HEK293 (cell line): ENCODE data around the gene ANKRD49.

Experiments used
- CTCF ChIA-PET: fragments of 350-600 bp; formaldehyde crosslinking; extraction: SDS; loops from one replicate; lab custom pipeline; 2021; ENCODE audit warnings: antibody characterized with exemption; lab: Yijun Ruan, JAX
- POLR2A ChIA-PET: fragments of 300-600 bp; formaldehyde crosslinking; extraction: SDS; loops from one replicate; lab custom pipeline; 2020; ENCODE audit warnings: antibody characterized with exemption, inconsistent platforms; lab: Yijun Ruan, JAX
- H3K27ac ChIP-seq: fragments of 200-500 bp; sonication (Bioruptor generic); 2 replicates; pipeline ENCODE4 v1.5.1; 2014; ENCODE audit warnings: low read depth, low read length, control low read depth, inconsistent platforms; ENCODE audit errors: extremely low read depth
- H3K36me3 ChIP-seq, 2 experiments: fragments of 200-500 bp in 1 of 2; sonication (Bioruptor generic) in 1 of 2; 1 replicate in 1 of 2; 2 replicates in 1 of 2; pipeline ENCODE4 v1.5.1; 2014 to 2017; ENCODE audit warnings: inconsistent platforms in 2 of 2, low read length in 2 of 2; ENCODE audit not compliant: control insufficient read depth in 2 of 2, insufficient read depth in 1 of 2
- H3K4me1 ChIP-seq: fragments of 200-500 bp; sonication (Bioruptor generic); 2 replicates; pipeline ENCODE4 v1.5.1; 2014; ENCODE audit warnings: mild to moderate bottlenecking, low read length, inconsistent platforms; ENCODE audit not compliant: control insufficient read depth, insufficient read depth
- H3K4me3 ChIP-seq: 2 replicates; pipeline ENCODE4 v1.5.1; 2011; ENCODE audit warnings: low read depth, mild to moderate bottlenecking, control low read depth, low read length, moderate library complexity
- H3K9me3 ChIP-seq: fragments of 200-500 bp; sonication (Bioruptor generic); 2 replicates; pipeline ENCODE4 v1.5.1; 2014; ENCODE audit warnings: low read depth, low read length, inconsistent platforms; ENCODE audit not compliant: control insufficient read depth, insufficient read depth
- ELK4 ChIP-seq: IDR thresholded peaks from 2 replicates; pipeline ENCODE4 v1.6.1; 2011; ENCODE audit warnings: mild to moderate bottlenecking, low read depth, low read length, borderline replicate concordance
- GFI1B ChIP-seq: fragments of 450-650 bp; formaldehyde crosslinking; IDR thresholded peaks from 2 replicates; pipeline ENCODE4 v1.5.1; 2016; ENCODE audit warnings: missing biosample characterization, missing genetic modification characterization
- KLF17 ChIP-seq: fragments of 450-650 bp; formaldehyde crosslinking; IDR thresholded peaks from 2 replicates; pipeline ENCODE4 v1.5.1; 2016; ENCODE audit warnings: missing biosample characterization, missing genetic modification characterization
- KLF9 ChIP-seq: fragments of 450-650 bp; formaldehyde crosslinking; IDR thresholded peaks from 2 replicates; pipeline ENCODE4 v1.5.1; 2016; ENCODE audit warnings: missing biosample characterization, missing genetic modification characterization, low read depth
- PATZ1 ChIP-seq: fragments of 450-650 bp; formaldehyde crosslinking; IDR thresholded peaks from 2 replicates; pipeline ENCODE4 v1.5.1; 2016; ENCODE audit warnings: missing biosample characterization, missing genetic modification characterization
- PRDM2 ChIP-seq: fragments of 450-650 bp; formaldehyde crosslinking; IDR thresholded peaks from 2 replicates; pipeline ENCODE4 v1.5.1; 2016; ENCODE audit warnings: missing biosample characterization, missing genetic modification characterization, borderline replicate concordance
- TCF7L2 ChIP-seq: IDR thresholded peaks from 2 replicates; pipeline ENCODE4 v1.6.1; 2011; ENCODE audit warnings: low read depth, mild to moderate bottlenecking, inconsistent platforms, low read length, moderate library complexity, borderline replicate concordance
- ZBTB10 ChIP-seq: fragments of 450-650 bp; formaldehyde crosslinking; IDR thresholded peaks from 2 replicates; pipeline ENCODE4 v1.5.1; 2016; ENCODE audit warnings: missing biosample characterization, missing genetic modification characterization
- ZBTB11 ChIP-seq: fragments of 450-650 bp; formaldehyde crosslinking; conservative IDR thresholded peaks from 2 replicates; pipeline ENCODE4 v1.5.1; 2016; ENCODE audit warnings: low read depth, missing biosample characterization, missing genetic modification characterization
- ZNF248 ChIP-seq: fragments of 450-650 bp; formaldehyde crosslinking; IDR thresholded peaks from 2 replicates; pipeline ENCODE4 v1.5.1; 2017; ENCODE audit warnings: missing biosample characterization, missing genetic modification characterization
- ZNF324 ChIP-seq: fragments of 450-650 bp; formaldehyde crosslinking; IDR thresholded peaks from 2 replicates; pipeline ENCODE4 v1.5.1; 2016; ENCODE audit warnings: missing biosample characterization, missing genetic modification characterization
- ZNF366 ChIP-seq: fragments of 450-650 bp; formaldehyde crosslinking; conservative IDR thresholded peaks from 2 replicates; pipeline ENCODE4 v1.5.1; 2016; ENCODE audit warnings: missing biosample characterization, missing genetic modification characterization
- ZNF423 ChIP-seq: fragments of 450-650 bp; formaldehyde crosslinking; IDR thresholded peaks from 2 replicates; pipeline ENCODE4 v1.5.1; 2016; ENCODE audit warnings: missing biosample characterization, missing genetic modification characterization
- ZNF555 ChIP-seq: fragments of 450-650 bp; formaldehyde crosslinking; conservative IDR thresholded peaks from 2 replicates; pipeline ENCODE4 v1.5.1; 2017; ENCODE audit warnings: missing biosample characterization, mild to moderate bottlenecking, missing genetic modification characterization, inconsistent platforms
- ZNF596 ChIP-seq: fragments of 450-650 bp; IDR thresholded peaks from 2 replicates; pipeline ENCODE4 v1.5.0; 2018; ENCODE audit warnings: missing biosample characterization, mild to moderate bottlenecking, missing genetic modification characterization, moderate library complexity
- ZNF670 ChIP-seq: fragments of 450-650 bp; formaldehyde crosslinking; IDR thresholded peaks from 2 replicates; pipeline ENCODE4 v1.5.1; 2016; ENCODE audit warnings: missing biosample characterization, missing genetic modification characterization, low read depth
- ZNF830 ChIP-seq: fragments of 450-650 bp; IDR thresholded peaks from 2 replicates; pipeline ENCODE4 v1.5.0; 2018; ENCODE audit warnings: missing biosample characterization, missing genetic modification characterization, low read depth, mild to moderate bottlenecking, moderate library complexity

ANKRD49 gene

GRCh38 chr11:94481342-94481741 is 12.4 kb upstream of the ANKRD49 start (continued):
- no peak for TF ChIP-seq ELK4

- POLR2A ChIA-PET: no interaction called here
- Histone ChIP-seq H3K4me3 (no peak overlapping the region), H3K4me1 (no peaks in the 10 kb centered on the region), H3K36me3 (peaks cover 28 to 92% of the 10 kb centered on the region in 2 experiments), H3K27ac (no peak overlapping the region), H3K9me3 (no peaks in the 10 kb centered on the region)
- TF ChIP-seq ZNF366 (tag by site-specific recombination) (no peak), TCF7L2 (no peak), ZNF830 (tag by site-specific recombination) (no peak), ZNF596 (tag by site-specific recombination) (no peak), ZNF248 (tag by site-specific recombination) (no peak), ZNF670 (no peak), PRDM2 (tag by site-specific recombination) (no peak), ZBTB10 (tag by site-specific recombination) (no peak), KLF9 (no peak), PATZ1 (tag by site-specific recombination) (no peak), ZNF555 (tag by site-specific recombination) (no peak), GFI1B (tag by site-specific recombination) (no peak), ZBTB11 (tag by site-specific recombination) (no peak), ZNF423 (tag by site-specific recombination) (no peak), ZNF324 (tag by site-specific recombination) (no peak), KLF17 (no peak)
- CTCF ChIA-PET: interaction anchor here (0.7 kb wide), 1 partner anchor 510 kb away, joined by 4 read pairs; no protein-coding TSS in a partner anchor
Observed at GRCh38 chr11:94486068-94486467, 7.7 kb upstream of the ANKRD49 start.
